ENCODE measurements around the gene KYAT1. TPM values are rescaled to one million over a fixed set of nuclear protein-coding genes. Genes with fewer than 3 reads are reported as not detected.

Gene KYAT1
- total and polyA plus RNA-seq, 2 of the 13 experiments (the other 11 are each of a cell fraction or from before 2014, with no cell fraction given), result 9.2 to 46.5 TPM

GRCh38 chr9:128786681-128787601, 94.8 kb downstream of the KYAT1 start, which contains the start of gene TBC1D13 (continued):
- peak; percentile 84 for TF ChIP-seq SKIL (CRISPR knock-in tag; IDR thresholded peaks at IDR 0.05; ENCODE audit: borderline replicate concordance)
- TF ChIP-seq HNRNPLL (IDR thresholded peaks at IDR 0.05; ENCODE audit: low read depth, low read length, poor library complexity, severe bottlenecking), result peak; percentile 94
- TF ChIP-seq ZNF883 (CRISPR knock-in tag; IDR thresholded peaks at IDR 0.05; ENCODE audit: not compliant biosample characterization), result peak; percentile 94
- peak; percentile 98 for TF ChIP-seq ZBTB25 (CRISPR knock-in tag; IDR thresholded peaks at IDR 0.05)
- peak; percentile 94 for TF ChIP-seq ZMYM4 (CRISPR knock-in tag; IDR thresholded peaks at IDR 0.05)
- TF ChIP-seq PAX8 (CRISPR knock-in tag; IDR thresholded peaks at IDR 0.05; ENCODE audit: borderline replicate concordance), result peak; percentile 74; the same call in 1 of the 2 replicates
- TF ChIP-seq ZNF12 (CRISPR knock-in tag; IDR thresholded peaks at IDR 0.05), result peak; percentile 60; the same call in 1 of the 2 replicates
- TF ChIP-seq MAFG (CRISPR knock-in tag; IDR thresholded peaks at IDR 0.05), result no peak
- TF ChIP-seq NR2F6 (IDR thresholded peaks at IDR 0.05), result no peak
- peak; percentile 53; the same call in 1 of the 2 replicates for TF ChIP-seq NR2F6 (CRISPR knock-in tag; IDR thresholded peaks at IDR 0.05)
- TF ChIP-seq POLR2AphosphoS2 (IDR thresholded peaks at IDR 0.05; ENCODE audit: low read depth, low read length), result no peak
- TF ChIP-seq GZF1 (CRISPR knock-in tag; IDR thresholded peaks at IDR 0.05), result peak; percentile 92; the same call in 1 of the 2 replicates
- TF ChIP-seq ZBTB8A (CRISPR knock-in tag; IDR thresholded peaks at IDR 0.05; ENCODE audit: borderline replicate concordance, low read depth), result no peak; the same call in 1 of the 2 replicates
- peak; percentile 68 for TF ChIP-seq PRPF4 (IDR thresholded peaks at IDR 0.05; ENCODE audit: low read depth, low read length, poor library complexity, severe bottlenecking)
- peak; percentile 75; the same call in 1 of the 2 replicates for TF ChIP-seq RNF2 (conservative IDR thresholded peaks at IDR 0.05; ENCODE audit: low read depth)
- TF ChIP-seq PRMT3 (CRISPR knock-in tag; IDR thresholded peaks at IDR 0.05; ENCODE audit: borderline replicate concordance, low read depth), result no peak
- TF ChIP-seq ZNF484 (CRISPR knock-in tag; IDR thresholded peaks at IDR 0.05; ENCODE audit: borderline replicate concordance, low read depth), result no peak
- TF ChIP-seq ZNF441 (CRISPR knock-in tag; IDR thresholded peaks at IDR 0.05; ENCODE audit: borderline replicate concordance), result peak; percentile 73; the same call in 1 of the 2 replicates
- TF ChIP-seq HNRNPK (IDR thresholded peaks at IDR 0.05; ENCODE audit: low read depth, low read length, poor library complexity, severe bottlenecking), result peak; percentile 81
- TF ChIP-seq ZSCAN20 (CRISPR knock-in tag; IDR thresholded peaks at IDR 0.05; ENCODE audit: borderline replicate concordance), result peak; percentile 90
- peak; percentile 95 for TF ChIP-seq TFDP2 (CRISPR knock-in tag; IDR thresholded peaks at IDR 0.05)
- TF ChIP-seq SMAD3 (CRISPR knock-in tag; IDR thresholded peaks at IDR 0.05), result peak; percentile 76
- no peak for TF ChIP-seq TBP (CRISPR knock-in tag; IDR thresholded peaks at IDR 0.05)
- no peak for TF ChIP-seq CCAR2 (optimal IDR thresholded peaks at IDR 0.05; ENCODE audit: low read depth, low read length)
